Hepatocyte (in vitro differentiated cells): ENCODE results near the gene RGS8. TPM values are rescaled to one million over a fixed set of nuclear protein-coding genes. Genes with fewer than 3 reads are reported as not detected.

ENCODE experiments used
- DNase-seq: peaks from one replicate; pipeline ENCODE4 v3.0.0-alpha.2; 2016; ENCODE audit warnings: low spot score
- H2AFZ ChIP-seq: fragments of 200-600 bp; sonication (generic); 2 replicates; pipeline ENCODE4 v1.6.0; 2016; ENCODE audit warnings: antibody characterized with exemption, mild to moderate bottlenecking
- H3K27ac ChIP-seq: fragments of 200-600 bp; sonication (generic); 2 replicates; pipeline ENCODE4 v1.5.1; 2016; ENCODE audit warnings: mild to moderate bottlenecking
- H3K27me3 ChIP-seq: fragments of 200-600 bp; sonication (generic); 2 replicates; pipeline ENCODE4 v1.6.1; 2016
- H3K36me3 ChIP-seq: fragments of 200-600 bp; sonication (generic); replicated peaks from 2 replicates; pipeline ENCODE4 v1.5.1; 2016; ENCODE audit warnings: low read depth; ENCODE audit not compliant: insufficient read depth
- H3K4me1 ChIP-seq: fragments of 200-600 bp; sonication (generic); 2 replicates; pipeline ENCODE4 v1.5.1; 2016; ENCODE audit warnings: mild to moderate bottlenecking, moderate library complexity; ENCODE audit not compliant: insufficient read depth
- H3K4me2 ChIP-seq: fragments of 200-600 bp; sonication (generic); 2 replicates; pipeline ENCODE4 v1.6.0; 2016
- H3K4me3 ChIP-seq: fragments of 200-600 bp; sonication (generic); 2 replicates; pipeline ENCODE4 v1.5.1; 2016; ENCODE audit warnings: mild to moderate bottlenecking
- H3K79me2 ChIP-seq: fragments of 200-600 bp; sonication (generic); 2 replicates; pipeline ENCODE4 v1.6.0; 2017; ENCODE audit warnings: mild to moderate bottlenecking
- H3K9me2 ChIP-seq: fragments of 200-600 bp; sonication (generic); replicated peaks from 2 replicates; pipeline ENCODE4 v1.6.0; 2017; ENCODE audit warnings: mild to moderate bottlenecking; ENCODE audit not compliant: insufficient read depth
- H3K9me3 ChIP-seq: fragments of 200-600 bp; sonication (generic); 2 replicates; pipeline ENCODE4 v1.5.1; 2016; ENCODE audit warnings: low read depth, mild to moderate bottlenecking
- H4K20me1 ChIP-seq: fragments of 200-600 bp; sonication (generic); 2 replicates; pipeline ENCODE4 v1.6.0; 2016; ENCODE audit warnings: mild to moderate bottlenecking; ENCODE audit not compliant: insufficient read depth, poor library complexity, severe bottlenecking
- EZH2 ChIP-seq: fragments of 200-600 bp; sonication (generic); IDR thresholded peaks from 2 replicates; pipeline ENCODE4 v1.6.1; 2016; ENCODE audit warnings: antibody characterized with exemption, mild to moderate bottlenecking, borderline replicate concordance
- EZH2phosphoT487 ChIP-seq: fragments of 200-600 bp; sonication (generic); IDR thresholded peaks from one replicate; pipeline ENCODE4 v1.6.1; 2018; ENCODE audit warnings: antibody characterized with exemption, mild to moderate bottlenecking, low read depth, moderate library complexity; ENCODE audit not compliant: unreplicated experiment, severe bottlenecking
- WGBS: methylation state at CpG from one replicate; pipeline ENCODE4 v1.1.6; 2016; ENCODE audit warnings: low lambda C conversion rate; ENCODE audit errors: missing lambda C conversion rate; 5-methylcytosine and 5-hydroxymethylcytosine counted together
- polyA plus RNA-seq: library from polyadenylated mRNA; unstranded; fragments of >200 nt; fragmentation: Nextera tagmentation; extraction: Ambion mirVana; gene quantifications from 2 replicates; pipeline ENCODE4 v1.2.1, GENCODE V29; 2016
- total RNA-seq: library from RNA; depleted of rRNA; stranded (reverse); fragments of >200 nt; gene quantifications from 2 replicates; pipeline ENCODE4 v1.2.3, GENCODE V29; 2014
- TF ChIP-seq, protein P1 (sequence below): fragments of 200-600 bp; sonication (generic); IDR thresholded peaks from 2 replicates; pipeline ENCODE4 v1.5.1; 2016; ENCODE audit warnings: antibody characterized with exemption, mild to moderate bottlenecking; ENCODE audit not compliant: poor library complexity

RGS8 gene
- total and polyA plus RNA-seq, 2 experiments from 2014 or later: not detected

DNA sequence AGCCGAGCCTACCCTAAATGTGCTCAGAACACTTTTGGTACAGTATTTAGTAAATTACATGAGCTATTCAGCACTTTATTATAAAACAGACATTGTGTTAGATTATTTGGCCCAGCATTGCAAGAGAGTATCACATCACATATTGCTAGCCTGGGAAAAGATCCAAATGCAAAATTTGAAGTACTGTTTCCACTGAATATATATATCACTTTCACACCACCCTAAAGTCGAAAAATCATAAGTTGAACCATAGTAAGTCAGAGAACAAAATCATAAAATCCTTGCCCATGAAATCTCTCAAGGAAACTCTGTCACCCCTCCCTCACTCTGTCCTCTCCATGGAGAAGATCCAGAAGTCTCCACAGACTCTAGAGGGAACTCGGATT lies 33.1 kb downstream of the RGS8 start:
- no peak for DNase-seq
- no peak overlapping the region for H3K4me2 ChIP-seq
- H3K36me3 ChIP-seq: no peaks in the 10 kb centered on the region
- H3K9me2 ChIP-seq: no peaks in the 10 kb centered on the region
- no peak overlapping the region for H2AFZ ChIP-seq
- no peak overlapping the region for H3K27ac ChIP-seq
- H3K4me1 ChIP-seq: no peaks in the 10 kb centered on the region
- H3K4me3 ChIP-seq: no peak overlapping the region
- H3K27me3 ChIP-seq: no peaks in the 10 kb centered on the region
- H3K79me2 ChIP-seq: no peaks in the 10 kb centered on the region
- 86% methylated on average over 3 of the region's 3 CpGs for WGBS
- TF ChIP-seq EZH2 (no peak), EZH2phosphoT487 (no peak)
- TF ChIP-seq, protein P1, sequence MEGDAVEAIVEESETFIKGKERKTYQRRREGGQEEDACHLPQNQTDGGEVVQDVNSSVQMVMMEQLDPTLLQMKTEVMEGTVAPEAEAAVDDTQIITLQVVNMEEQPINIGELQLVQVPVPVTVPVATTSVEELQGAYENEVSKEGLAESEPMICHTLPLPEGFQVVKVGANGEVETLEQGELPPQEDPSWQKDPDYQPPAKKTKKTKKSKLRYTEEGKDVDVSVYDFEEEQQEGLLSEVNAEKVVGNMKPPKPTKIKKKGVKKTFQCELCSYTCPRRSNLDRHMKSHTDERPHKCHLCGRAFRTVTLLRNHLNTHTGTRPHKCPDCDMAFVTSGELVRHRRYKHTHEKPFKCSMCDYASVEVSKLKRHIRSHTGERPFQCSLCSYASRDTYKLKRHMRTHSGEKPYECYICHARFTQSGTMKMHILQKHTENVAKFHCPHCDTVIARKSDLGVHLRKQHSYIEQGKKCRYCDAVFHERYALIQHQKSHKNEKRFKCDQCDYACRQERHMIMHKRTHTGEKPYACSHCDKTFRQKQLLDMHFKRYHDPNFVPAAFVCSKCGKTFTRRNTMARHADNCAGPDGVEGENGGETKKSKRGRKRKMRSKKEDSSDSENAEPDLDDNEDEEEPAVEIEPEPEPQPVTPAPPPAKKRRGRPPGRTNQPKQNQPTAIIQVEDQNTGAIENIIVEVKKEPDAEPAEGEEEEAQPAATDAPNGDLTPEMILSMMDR: no peak
- H4K20me1 ChIP-seq: no peaks in the 10 kb centered on the region
- no peaks in the 10 kb centered on the region for H3K9me3 ChIP-seq

GRCh38 chr1:182650678-182651338 lies 33.6 kb downstream of the RGS8 start:
- Histone ChIP-seq H3K4me1 (no peaks in the 10 kb centered on the region), H3K9me3 (no peaks in the 10 kb centered on the region), H2AFZ (no peak overlapping the region), H3K36me3 (no peaks in the 10 kb centered on the region), H3K4me2 (no peak overlapping the region), H4K20me1 (no peaks in the 10 kb centered on the region), H3K27me3 (no peaks in the 10 kb centered on the region), H3K9me2 (no peaks in the 10 kb centered on the region), H3K79me2 (no peaks in the 10 kb centered on the region), H3K27ac (no peak overlapping the region), H3K4me3 (no peak overlapping the region)
- no peak for DNase-seq
- TF ChIP-seq EZH2phosphoT487 (no peak), EZH2 (no peak)
- TF ChIP-seq, protein P1: no peak
- WGBS: 92% methylated on average over 6 of the region's 6 CpGs

DNA sequence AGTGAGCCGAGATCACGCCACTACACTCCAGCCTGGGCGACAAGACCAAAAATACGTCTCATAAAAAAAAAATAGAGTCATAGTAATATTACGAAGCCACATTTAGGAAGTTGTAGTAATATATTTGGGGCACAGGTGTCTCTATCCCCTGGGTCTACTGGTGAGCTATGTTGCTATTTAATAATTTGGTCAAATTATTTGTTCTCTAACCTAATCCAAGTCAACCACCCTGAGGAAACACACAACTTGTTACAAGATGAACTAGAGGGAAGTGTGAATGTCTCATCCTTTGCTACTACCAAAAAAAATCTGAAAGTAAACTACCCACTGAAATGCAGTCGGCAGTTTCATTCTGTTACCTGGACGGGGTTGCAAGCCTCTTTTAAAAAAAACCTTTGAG lies 35.3 kb downstream of the RGS8 start:
- Histone ChIP-seq H3K27ac (no peak overlapping the region), H3K9me2 (no peaks in the 10 kb centered on the region), H3K4me3 (no peak overlapping the region), H3K4me1 (no peaks in the 10 kb centered on the region), H3K4me2 (no peak overlapping the region), H3K9me3 (no peaks in the 10 kb centered on the region), H3K36me3 (no peaks in the 10 kb centered on the region), H2AFZ (no peak overlapping the region), H3K79me2 (no peaks in the 10 kb centered on the region), H4K20me1 (no peaks in the 10 kb centered on the region), H3K27me3 (no peaks in the 10 kb centered on the region)
- no peak for DNase-seq
- TF ChIP-seq, protein P1: no peak
- 99% methylated on average over 7 of the region's 7 CpGs for WGBS

DNA sequence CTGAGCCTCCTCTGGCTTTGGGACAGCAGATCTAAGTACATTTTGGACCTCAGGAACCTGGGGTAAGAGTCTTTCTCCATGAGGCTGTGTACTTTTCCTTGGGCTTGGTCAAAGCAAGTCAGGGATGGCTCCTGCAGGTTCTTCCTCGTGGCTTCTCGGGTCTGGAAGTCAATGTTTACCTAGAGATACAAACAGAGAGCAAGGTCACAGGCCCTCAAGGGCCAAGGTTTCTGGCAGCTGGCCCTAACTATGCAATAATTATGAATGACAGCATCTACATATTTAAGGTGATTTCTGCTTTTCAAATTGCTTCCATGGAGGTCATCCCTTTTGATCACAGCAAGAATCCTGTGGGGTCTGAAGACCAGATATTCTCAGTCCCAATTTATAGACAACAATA lies 37.6 kb downstream of the RGS8 start:
- WGBS: 57% methylated on average over 2 of the region's 2 CpGs
- Histone ChIP-seq H3K4me2 (no peak overlapping the region), H3K27ac (no peak overlapping the region), H3K9me2 (no peaks in the 10 kb centered on the region), H3K36me3 (no peaks in the 10 kb centered on the region), H4K20me1 (no peaks in the 10 kb centered on the region), H3K27me3 (no peaks in the 10 kb centered on the region), H3K79me2 (no peaks in the 10 kb centered on the region), H3K4me3 (no peak overlapping the region), H3K4me1 (no peaks in the 10 kb centered on the region), H2AFZ (no peak overlapping the region), H3K9me3 (no peaks in the 10 kb centered on the region)
- TF ChIP-seq EZH2phosphoT487 (no peak), EZH2 (no peak)
- TF ChIP-seq, protein P1: no peak
- no peak for DNase-seq
